NB4 (cell line): ENCODE data around the gene ACVR2B.
A peak's percentile ranks its signal among the peaks of the same experiment; 100 is the strongest.

Source experiments
- DNase-seq: peaks from one replicate; pipeline ENCODE4 v3.0.0; 2010; ENCODE audit warnings: low read depth
- H3K4me3 ChIP-seq: one replicate; pipeline ENCODE4 v1.5.1; 2011; ENCODE audit warnings: mild to moderate bottlenecking, low read depth, low read length, moderate library complexity
- MYC ChIP-seq: IDR thresholded peaks from 2 replicates; pipeline ENCODE4 v1.6.1; 2011; ENCODE audit warnings: low read depth, low read length
- POLR2A ChIP-seq: IDR thresholded peaks from 2 replicates; pipeline ENCODE4 v1.6.1; 2011; ENCODE audit warnings: mild to moderate bottlenecking; ENCODE audit not compliant: insufficient read length; ENCODE audit errors: extremely low read depth
- TF ChIP-seq, protein P1 (sequence below): IDR thresholded peaks from 2 replicates; pipeline ENCODE4 v1.6.1; 2011; ENCODE audit warnings: low read depth, low read length
- TF ChIP-seq, protein P2 (sequence below): IDR thresholded peaks from one replicate; pipeline ENCODE4 v1.5.1; 2012; ENCODE audit warnings: low read depth, low read length

The ACVR2B gene

DNA sequence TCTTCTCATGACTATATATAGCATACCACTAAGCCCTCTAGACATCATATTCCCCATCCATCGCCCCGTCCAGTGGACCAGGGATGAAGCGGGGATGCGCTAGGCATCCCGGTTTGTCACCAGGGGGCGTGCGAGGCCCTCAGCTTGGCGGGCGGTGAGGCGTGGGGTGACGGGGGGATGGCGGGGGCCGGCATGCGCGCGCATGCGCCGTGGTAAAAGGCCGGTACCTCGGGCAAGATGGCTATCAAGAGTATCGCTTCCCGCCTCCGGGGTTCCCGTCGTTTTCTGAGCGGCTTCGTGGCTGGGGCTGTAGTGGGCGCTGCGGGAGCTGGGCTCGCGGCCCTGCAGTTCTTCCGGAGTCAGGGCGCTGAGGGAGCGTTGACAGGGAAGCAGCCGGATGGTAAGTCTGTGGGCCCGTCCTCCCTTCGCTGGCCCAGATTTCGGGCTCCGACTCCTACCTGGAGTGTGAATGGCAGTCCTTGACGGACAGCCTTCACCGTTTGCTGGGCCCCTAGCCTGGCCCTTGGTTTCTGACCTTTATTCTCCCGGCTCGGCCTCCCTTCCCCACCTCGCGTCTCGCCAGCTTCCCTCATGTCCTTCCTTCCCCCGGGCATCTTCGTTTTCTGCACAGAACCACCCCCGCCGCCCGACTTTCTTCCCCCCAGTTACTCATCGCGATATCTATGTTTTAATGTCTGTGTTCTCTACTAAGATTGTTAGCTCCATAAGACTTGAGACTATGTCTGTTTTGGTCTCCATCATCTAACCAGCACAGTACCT is 42.6 kb downstream of the ACVR2B start, which contains the start of gene EXOG:
Gene EXOG, plus strand, starts transcription at position 210 of the 780 bp plus-strand sequence. Its CDS starts 28 bp downstream, at position 238.
- DNase-seq, result peak; percentile 92
- H3K4me3 ChIP-seq, result peak within 1 kb of the TSS; percentile 79
- TF ChIP-seq, protein P1, sequence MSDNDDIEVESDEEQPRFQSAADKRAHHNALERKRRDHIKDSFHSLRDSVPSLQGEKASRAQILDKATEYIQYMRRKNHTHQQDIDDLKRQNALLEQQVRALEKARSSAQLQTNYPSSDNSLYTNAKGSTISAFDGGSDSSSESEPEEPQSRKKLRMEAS, result peak; percentile 50; the same call in 1 of the 2 replicates
- TF ChIP-seq MYC (0 out of 2 replicates have a peak, but pooled peaks have one; percentile 23), POLR2A (peak; percentile 42)
- TF ChIP-seq, protein P2, sequence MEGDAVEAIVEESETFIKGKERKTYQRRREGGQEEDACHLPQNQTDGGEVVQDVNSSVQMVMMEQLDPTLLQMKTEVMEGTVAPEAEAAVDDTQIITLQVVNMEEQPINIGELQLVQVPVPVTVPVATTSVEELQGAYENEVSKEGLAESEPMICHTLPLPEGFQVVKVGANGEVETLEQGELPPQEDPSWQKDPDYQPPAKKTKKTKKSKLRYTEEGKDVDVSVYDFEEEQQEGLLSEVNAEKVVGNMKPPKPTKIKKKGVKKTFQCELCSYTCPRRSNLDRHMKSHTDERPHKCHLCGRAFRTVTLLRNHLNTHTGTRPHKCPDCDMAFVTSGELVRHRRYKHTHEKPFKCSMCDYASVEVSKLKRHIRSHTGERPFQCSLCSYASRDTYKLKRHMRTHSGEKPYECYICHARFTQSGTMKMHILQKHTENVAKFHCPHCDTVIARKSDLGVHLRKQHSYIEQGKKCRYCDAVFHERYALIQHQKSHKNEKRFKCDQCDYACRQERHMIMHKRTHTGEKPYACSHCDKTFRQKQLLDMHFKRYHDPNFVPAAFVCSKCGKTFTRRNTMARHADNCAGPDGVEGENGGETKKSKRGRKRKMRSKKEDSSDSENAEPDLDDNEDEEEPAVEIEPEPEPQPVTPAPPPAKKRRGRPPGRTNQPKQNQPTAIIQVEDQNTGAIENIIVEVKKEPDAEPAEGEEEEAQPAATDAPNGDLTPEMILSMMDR, result peak; percentile 62

DNA sequence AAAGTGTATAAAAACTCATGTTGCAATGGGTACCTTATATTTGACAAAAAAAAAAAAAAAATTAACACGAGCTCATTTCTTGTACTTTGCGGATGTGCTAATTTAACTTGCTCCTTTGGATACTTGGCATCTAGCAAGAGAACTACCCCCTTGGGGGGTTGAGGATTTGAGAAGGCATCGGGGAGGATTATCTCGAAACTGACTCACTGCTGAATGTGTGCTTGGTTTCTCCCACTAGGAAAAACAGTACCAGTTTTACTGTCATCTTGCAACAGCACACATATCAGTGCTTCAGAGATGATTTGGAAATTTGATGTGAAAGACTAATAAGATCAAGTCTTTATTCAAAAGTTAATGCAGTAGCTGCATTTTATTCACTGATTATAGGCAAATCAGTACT is 43.3 kb downstream of the ACVR2B start:
- peak overlapping the region; percentile 79 for H3K4me3 ChIP-seq
- peak; percentile 16 for DNase-seq
- TF ChIP-seq, protein P1, result no peak
- TF ChIP-seq POLR2A (no peak), MYC (no peak)
- TF ChIP-seq, protein P2, result no peak

DNA sequence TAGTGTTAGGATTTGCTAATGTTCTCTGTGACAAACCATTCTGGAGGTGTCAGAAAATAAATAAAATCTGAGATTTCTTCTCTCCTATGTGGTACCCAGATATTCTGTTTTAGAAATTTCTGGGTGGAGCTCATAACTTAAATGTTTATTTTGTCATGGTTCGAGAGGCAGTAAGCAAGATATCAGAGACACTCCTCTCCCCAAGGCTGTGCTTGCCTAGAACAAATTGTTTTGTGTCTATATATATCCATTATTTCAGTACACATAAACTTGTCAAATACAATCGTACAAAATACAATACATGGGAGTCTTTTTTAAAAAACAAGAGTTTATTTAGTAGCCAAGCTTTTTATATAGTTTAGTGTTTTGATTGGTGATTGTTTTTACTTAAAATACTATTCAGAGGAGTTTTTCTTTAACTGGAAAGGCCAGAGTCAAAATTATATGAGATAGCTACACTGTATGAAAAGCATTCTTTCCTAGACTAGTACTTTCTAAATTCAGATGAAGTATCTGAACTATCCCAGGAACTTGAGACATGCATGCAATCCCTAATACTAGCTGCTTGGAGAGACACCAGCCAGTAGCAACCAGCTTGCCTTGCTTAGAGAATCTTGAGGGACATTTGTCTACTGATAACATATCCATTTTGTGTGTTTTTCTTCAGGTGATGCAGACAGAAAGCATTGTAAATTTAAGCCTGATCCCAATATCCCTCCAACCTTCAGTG is 47.2 kb downstream of the ACVR2B start:
- no peak for DNase-seq
- TF ChIP-seq, protein P2, result no peak
- TF ChIP-seq POLR2A (no peak), MYC (no peak)
- TF ChIP-seq, protein P1, result no peak
- no peak overlapping the region for H3K4me3 ChIP-seq

DNA sequence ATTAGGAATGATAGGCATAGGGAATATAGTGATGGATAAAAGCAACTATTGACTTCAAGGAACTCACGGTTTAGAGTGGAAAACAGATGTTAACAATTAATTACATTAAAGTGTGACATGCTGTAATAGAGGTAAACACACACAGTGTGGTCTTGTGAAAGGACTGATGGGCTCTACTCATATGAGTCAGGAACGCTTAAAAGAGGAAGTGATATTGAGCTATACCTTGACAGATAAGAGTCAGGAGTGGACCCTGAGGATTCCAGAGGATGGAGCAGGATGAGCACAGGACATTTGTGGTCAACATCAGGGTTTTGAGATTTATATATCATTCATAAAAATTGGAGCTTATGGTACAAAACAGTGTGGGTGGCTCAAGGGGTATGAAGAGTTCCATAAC is 53.4 kb downstream of the ACVR2B start:
- TF ChIP-seq MYC (no peak), POLR2A (no peak)
- TF ChIP-seq, protein P2, result no peak
- TF ChIP-seq, protein P1, result no peak
- no peak overlapping the region for H3K4me3 ChIP-seq
- peak; percentile 28 for DNase-seq

DNA sequence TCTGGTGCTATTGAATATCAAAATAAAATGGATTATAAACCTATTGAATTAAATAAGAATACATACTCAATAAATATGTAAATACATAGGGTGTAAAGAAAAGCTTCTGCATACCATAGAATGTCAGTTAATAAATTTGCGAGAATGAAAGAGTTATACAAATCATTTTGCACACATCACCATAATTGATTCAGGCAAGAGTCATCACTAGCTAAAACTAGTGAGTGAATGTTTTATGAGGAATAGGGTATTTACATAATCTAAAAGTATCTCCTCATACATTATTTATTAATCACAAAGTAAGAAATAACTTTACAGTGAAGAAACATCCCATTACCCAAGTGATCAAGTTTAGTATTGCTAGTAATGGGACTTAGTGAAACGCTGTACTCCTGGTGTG is 56.0 kb downstream of the ACVR2B start:
- DNase-seq, result no peak
- no peak overlapping the region for H3K4me3 ChIP-seq
- TF ChIP-seq MYC (no peak), POLR2A (no peak)
- TF ChIP-seq, protein P2, result no peak
- TF ChIP-seq, protein P1, result no peak
